Measurements from ENCODE around the gene UBE3D.
"Not testable (repeated sequence)": the region's sequence is repeated elsewhere in the genome, so short reads cannot be mapped to it uniquely, and the experiment has no call there.

Gene UBE3D

GRCh38 chr6:82978362-82978945 lies 87.2 kb downstream of the UBE3D start:
- DNase-seq (ENCODE audit: low spot score), result no peak

- no peak for DNase-seq (ENCODE audit: low spot score)
These were observed 89.5 kb downstream of the UBE3D start for GRCh38 chr6:82976179-82976578.

GRCh38 chr6:82971877-82972460 lies 93.7 kb downstream of the UBE3D start:
- DNase-seq (ENCODE audit: low spot score), result no peak

GRCh38 chr6:82970839-82971238 lies 94.8 kb downstream of the UBE3D start:
- DNase-seq (ENCODE audit: low spot score), result no peak

- DNase-seq (ENCODE audit: low spot score), result no peak
These were observed 96.9 kb downstream of the UBE3D start for GRCh38 chr6:82968708-82969107.

DNA sequence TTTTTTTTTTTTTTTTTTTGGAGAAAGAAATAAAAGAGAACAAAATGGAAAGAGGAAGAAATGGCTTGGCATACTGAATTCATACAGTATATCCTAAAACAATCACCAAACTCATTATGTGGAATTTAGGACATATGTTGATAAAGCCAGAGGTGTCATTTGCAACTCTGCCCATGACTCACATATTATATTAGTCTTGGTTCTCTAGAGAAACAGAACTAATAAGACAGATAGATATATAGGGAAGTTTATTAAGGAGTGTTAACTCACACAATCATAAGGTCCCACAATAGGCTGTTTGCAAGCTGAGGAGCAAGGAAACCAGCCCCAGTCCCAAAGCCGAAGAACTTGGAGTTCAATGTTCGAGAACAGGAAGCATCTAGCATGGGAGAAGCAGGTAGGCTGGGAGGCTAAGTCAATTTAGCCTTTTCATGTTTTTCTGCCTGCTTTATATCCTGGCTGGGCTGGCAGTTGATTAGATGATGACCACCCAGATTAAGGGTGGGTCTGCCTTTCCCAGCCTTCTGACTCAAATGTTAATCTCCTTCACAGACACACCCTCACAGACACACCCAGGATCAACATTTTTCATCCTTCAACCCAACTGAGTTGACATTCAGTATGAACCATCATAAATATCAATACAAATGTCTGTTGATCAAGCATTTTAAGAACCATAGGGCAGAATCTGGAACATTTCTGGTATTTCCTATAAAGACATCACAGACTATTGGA lies 102.3 kb downstream of the UBE3D start:
- no peak for DNase-seq (ENCODE audit: low spot score)

- no peak for DNase-seq (ENCODE audit: low spot score)
These were observed 106.2 kb downstream of the UBE3D start for GRCh38 chr6:82959385-82959941.

DNA sequence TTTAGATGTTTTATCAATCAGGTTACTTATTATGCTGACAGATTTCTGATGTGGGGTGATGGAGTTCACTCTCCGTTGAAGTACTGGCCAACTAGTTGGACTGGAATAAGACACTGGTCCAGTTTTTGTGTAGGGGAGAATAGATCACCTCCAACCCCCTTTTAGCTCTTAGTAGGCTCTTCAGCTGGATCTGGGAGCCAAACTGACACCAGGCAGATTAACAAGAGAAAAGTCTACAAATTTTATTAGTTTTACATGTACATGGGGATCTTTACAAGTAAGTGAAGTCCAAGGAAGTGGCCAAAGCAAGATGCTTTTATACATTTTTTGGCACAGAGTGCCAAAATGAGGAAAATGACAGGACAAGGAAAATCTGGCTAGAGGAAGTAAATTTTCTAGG lies 107.1 kb downstream of the UBE3D start:
- no peak for DNase-seq (ENCODE audit: low spot score)

GRCh38 chr6:82957868-82958245 lies 107.8 kb downstream of the UBE3D start:
- DNase-seq (ENCODE audit: low spot score), result no peak

- DNase-seq (ENCODE audit: low spot score), result no peak
These were observed 108.3 kb downstream of the UBE3D start for GRCh38 chr6:82957171-82957867.

DNA sequence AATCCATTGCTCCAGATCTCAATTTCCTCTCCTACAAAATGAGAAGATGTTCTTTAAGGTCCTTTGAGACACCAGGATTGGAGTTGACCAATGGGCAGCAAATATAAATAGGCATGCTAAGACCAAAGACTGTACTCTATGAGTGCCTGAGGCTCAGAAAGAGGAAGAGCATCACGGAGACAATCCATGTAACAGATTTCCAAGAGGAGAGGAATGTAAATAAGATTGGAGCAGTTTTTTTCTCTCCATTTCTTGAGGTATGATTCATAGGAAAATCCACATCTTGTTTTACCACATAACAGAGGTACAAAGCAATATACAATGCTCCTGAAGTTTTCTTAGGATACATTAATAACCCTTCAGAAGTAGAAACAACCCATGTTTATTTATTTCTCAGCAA lies 109.8 kb downstream of the UBE3D start:
- no peak for DNase-seq (ENCODE audit: low spot score)

GRCh38 chr6:82954937-82955577 lies 110.6 kb downstream of the UBE3D start:
- DNase-seq (ENCODE audit: low spot score), result no peak

DNA sequence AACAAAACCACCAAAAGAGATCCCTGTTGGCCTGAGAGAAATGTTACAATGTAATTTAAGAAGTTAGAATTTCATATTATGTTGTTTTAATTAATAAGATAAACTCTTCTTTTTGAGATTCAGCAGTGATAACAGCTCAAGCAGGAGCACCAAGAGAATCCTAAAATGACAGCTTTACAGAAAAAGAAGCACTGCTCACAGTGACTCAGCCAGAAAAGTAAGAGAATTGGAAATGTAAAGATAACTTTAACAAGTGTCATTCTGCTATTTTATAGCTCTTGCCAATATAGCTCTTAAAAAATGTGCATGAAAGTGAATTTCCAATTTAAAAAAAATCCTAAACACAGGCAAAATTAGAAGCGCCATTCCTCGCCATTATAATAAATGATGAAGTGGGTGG lies 111.3 kb downstream of the UBE3D start:
- DNase-seq (ENCODE audit: low spot score), result no peak

DNA sequence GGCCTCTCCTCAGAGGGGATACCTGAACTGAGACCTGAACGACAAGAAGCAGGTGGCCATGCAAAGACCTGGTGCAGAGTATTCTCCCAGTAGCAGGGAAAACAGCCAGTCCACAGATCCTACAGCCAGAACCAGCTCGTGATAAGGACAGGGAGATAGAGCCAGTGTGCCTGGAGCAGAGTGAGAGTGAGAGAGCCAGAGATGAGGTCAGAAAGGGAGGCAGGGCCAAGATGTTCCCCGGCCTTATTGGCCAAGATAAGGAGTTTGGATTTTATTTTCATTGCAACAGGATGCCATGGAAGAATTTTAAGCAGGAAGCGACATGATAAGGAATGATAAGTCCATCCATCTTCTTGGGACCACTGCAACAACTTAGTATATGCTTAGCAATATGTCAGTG lies 111.8 kb downstream of the UBE3D start:
- DNase-seq (ENCODE audit: low spot score), result no peak

GRCh38 chr6:82951935-82952334 lies 113.7 kb downstream of the UBE3D start:
- DNase-seq (ENCODE audit: low spot score), result no peak

DNA sequence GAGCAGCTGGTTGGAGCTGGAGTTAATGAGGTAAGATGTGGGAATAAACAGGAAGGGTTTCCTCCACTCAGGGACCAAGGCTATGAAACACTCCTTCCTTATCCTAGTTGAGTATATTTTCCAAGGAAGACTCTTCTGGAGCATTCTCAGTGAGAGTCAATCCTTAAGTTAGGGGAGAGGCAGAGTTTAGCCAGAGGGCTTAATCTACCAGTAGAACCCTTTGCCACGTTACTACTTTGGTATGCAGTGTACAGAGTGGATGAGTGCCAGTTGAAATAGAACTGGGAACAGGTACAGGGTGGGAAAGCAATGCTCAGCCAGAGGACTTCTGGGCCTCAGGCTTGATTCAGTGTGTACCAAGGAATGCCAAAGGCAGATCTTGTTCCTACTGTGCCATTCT lies 114.3 kb downstream of the UBE3D start:
- DNase-seq (ENCODE audit: low spot score), result no peak

DNA sequence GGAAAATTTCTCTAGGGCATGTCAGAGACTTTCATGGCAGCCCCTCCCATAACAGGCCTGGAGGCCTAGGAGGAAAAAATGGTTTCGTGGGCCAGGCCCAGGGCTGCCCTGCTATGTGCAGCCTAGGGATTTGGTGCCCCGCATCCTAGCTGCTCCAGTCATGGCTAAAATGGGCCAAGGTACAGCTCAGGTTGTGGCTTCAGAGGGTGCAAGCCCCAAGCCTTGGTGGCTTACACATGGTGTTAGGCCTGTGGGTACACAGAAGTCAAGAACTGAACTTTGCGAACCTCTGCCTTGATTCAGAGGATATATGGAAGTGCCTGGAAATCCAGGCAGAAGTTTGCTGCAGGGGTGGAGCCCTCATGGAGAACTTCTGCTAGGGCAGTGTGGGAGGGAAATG lies 134.7 kb downstream of the UBE3D start:
- DNase-seq (ENCODE audit: low spot score), result not testable (repeated sequence)

GRCh38 chr6:82924799-82925535 lies 140.7 kb downstream of the UBE3D start:
- DNase-seq (ENCODE audit: low spot score), result no peak

DNA sequence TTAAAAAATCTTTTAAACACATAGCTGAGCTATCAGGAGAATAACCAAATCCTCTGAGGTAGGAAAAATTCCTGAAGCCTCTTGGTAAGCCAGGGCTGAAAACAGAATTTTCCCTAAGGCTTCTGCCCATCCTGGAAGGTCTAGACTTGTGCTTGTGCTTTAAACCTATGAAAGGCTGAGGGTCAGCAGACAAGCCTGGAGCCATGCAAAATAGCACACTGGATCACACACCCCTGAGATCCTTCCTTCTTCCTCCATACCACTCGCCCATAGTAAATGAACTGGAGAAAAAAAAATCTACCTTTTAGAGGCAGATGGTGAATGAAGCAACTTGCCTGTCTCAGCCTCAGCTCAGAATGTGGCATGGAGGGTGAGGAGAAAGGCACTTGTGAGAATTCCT lies 144.4 kb downstream of the UBE3D start:
- no peak for DNase-seq (ENCODE audit: low spot score)

DNA sequence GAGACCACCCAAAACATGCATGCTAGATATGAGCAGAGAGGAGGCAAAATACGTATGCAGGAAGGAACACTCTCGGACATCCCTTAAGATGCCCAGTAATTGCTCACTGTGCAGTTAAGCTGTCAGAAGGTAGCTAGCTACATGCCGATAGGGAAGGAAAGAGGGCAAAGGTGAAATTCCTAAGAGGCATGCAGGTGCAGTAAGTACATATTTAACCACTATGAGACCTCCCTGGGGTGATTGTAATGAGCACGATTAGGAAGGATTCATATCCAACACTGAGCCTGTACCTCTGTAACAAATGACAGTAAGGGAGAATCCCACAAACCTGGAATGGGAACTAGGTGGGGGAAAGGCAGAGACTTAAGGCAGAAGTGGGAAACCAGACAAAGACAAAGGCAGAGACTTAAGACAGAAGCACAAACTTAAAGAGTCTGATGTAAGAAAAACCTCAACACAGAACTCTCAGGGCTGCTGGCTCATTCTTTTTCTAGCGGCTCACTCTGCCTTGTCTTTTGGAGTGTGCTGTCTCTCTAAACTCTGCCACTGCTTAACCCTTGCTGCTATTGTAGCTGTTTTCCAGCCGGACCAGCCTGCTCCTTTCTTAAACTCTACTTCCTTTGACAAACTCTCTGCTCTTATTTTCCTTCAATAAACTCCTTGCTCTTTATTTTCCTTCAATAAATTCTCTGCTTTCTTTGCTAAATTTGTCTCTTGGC lies 148.1 kb downstream of the UBE3D start:
- no peak for DNase-seq (ENCODE audit: low spot score)

DNA sequence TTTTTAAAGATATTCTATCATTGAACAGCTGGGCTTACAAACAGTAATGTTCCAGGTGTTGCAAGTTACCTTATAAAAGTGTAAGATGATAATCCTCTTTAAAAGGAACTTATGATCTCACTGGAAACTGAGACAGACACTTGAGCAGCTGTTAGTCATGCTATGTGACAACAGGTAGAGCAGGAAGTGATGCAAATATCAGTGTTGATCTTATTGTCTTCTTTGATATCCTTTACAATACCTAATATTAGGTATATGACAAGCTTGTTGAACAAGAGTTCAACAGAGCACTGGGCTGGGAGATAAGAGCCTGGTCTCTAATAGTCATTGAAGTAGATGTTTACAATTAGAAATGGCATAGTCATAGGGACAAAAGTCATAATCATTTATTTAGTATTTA lies 150.0 kb downstream of the UBE3D start:
- DNase-seq (ENCODE audit: low spot score), result no peak
